Measurements from ENCODE around the gene NTM.

GRCh38 chr11:131934006-131934405 is 563.6 kb downstream of the NTM start:
- TF ChIP-seq CTCF (IDR thresholded peaks at IDR 0.05) (no peak), POLR2AphosphoS5 (IDR thresholded peaks at IDR 0.05) (no peak)

Measured in transverse colon (tissue), 4 donors.